Adrenal gland (tissue), 5 donors: ENCODE measurements around the gene PTPRE.

Experiments used
- CTCF ChIP-seq, 6 experiments: fragments of 450-650 bp in 4 of 6; fragments of 200-600 bp in 2 of 6; sonication (generic) in 1 of 6; IDR thresholded peaks; 1 replicate in 5 of 6; 2 replicates in 1 of 6; pipeline versions ENCODE4 v1.5.1 to v1.8.0; 2016 to 2021; ENCODE audit warnings: antibody characterized with exemption in 6 of 6, mild to moderate bottlenecking in 2 of 6, moderate library complexity in 1 of 6
- POLR2A ChIP-seq, 2 donors: fragments of 450-650 bp; IDR thresholded peaks; one replicate each; pipeline ENCODE4 v1.6.1; 2017; ENCODE audit warnings: antibody characterized with exemption in 2 of 2, mild to moderate bottlenecking in 2 of 2, moderate library complexity in 1 of 2
- donor health status: DM: no; HTN: no; CAD: no.

- TF ChIP-seq CTCF (IDR thresholded peaks at IDR 0.05) (no peak), POLR2A (IDR thresholded peaks at IDR 0.05) (no peak)
Observed at GRCh38 chr10:128122931-128123330, 216.0 kb downstream of the PTPRE start.
